ENCODE data around the gene GJA9. TPM values are rescaled to one million over a fixed set of nuclear protein-coding genes. Genes with fewer than 3 reads are reported as not detected.

The GJA9 gene
- total and polyA plus RNA-seq, 2 experiments from 2014 or later, result 0.21 TPM; not detected in 1

GRCh38 chr1:38873027-38873969, 8.1 kb downstream of the GJA9 start, which contains the start of gene MYCBP:
Gene MYCBP, minus strand, starts transcription at chr1:38873348. Its CDS starts 43 bp downstream, at chr1:38873305.
- Mint-ChIP-seq H3K4me3 (peak within 1 kb of the TSS; percentile 96), H3K9me3 (no peaks in the 10 kb centered on the region; the same call in 2 of the 3 replicates), H3K27me3 (ENCODE audit: insufficient read depth, low read depth, poor library complexity) (peaks cover 4% of the 10 kb centered on the region), H3K27ac (peak within 1 kb of the TSS; percentile 89), H3K4me1 (peaks cover 12% of the 10 kb centered on the region), H3K36me3 (ENCODE audit: low read depth) (peaks cover 5% of the 10 kb centered on the region; the same call in 2 of the 3 replicates)
- Histone ChIP-seq H3K4me3 (peak within 1 kb of the TSS; percentile 72), H3K4me1 (ENCODE audit: insufficient read depth) (peaks cover 12% of the 10 kb centered on the region), H3K36me3 (ENCODE audit: insufficient read depth) (no peaks in the 10 kb centered on the region), H3K4me2 (peak within 1 kb of the TSS; percentile 97), H2AFZ (peak within 1 kb of the TSS; percentile 38), H3K27ac (ENCODE audit: low read depth) (peak within 1 kb of the TSS; percentile 11; the same call in 1 of the 2 replicates), H3K79me2 (replicated peaks; ENCODE audit: insufficient read depth) (peaks cover 19% of the 10 kb centered on the region), H3F3A (replicated peaks; ENCODE audit: low read depth) (peaks cover 4% of the 10 kb centered on the region; the same call in 1 of the 2 replicates), H4K20me1 (replicated peaks; ENCODE audit: insufficient read depth) (no peaks in the 10 kb centered on the region; the same call in 1 of the 2 replicates), H3K27me3 (ENCODE audit: insufficient read depth) (no peaks in the 10 kb centered on the region), H3K9me2 (ENCODE audit: insufficient read depth) (no peaks in the 10 kb centered on the region)
- peak; percentile 97 for DNase-seq (ENCODE audit: low spot score)
- peak; percentile 98 for ATAC-seq
- TF ChIP-seq CREB1 (CRISPR knock-in tag; IDR thresholded peaks at IDR 0.05; ENCODE audit: low read depth), result no peak
- TF ChIP-seq ETS1 (IDR thresholded peaks at IDR 0.05), result peak; percentile 39; the same call in 1 of the 2 replicates
- TF ChIP-seq POLR2AphosphoS5 (IDR thresholded peaks at IDR 0.05; ENCODE audit: low read depth), result peak; percentile 81

GRCh38 chr1:38872401-38873026, 8.9 kb downstream of the GJA9 start:
- Mint-ChIP-seq H3K36me3 (ENCODE audit: low read depth) (peaks cover 5% of the 10 kb centered on the region; the same call in 2 of the 3 replicates), H3K27me3 (ENCODE audit: insufficient read depth, low read depth, poor library complexity) (peaks cover 4% of the 10 kb centered on the region), H3K27ac (no peak overlapping the region), H3K4me1 (peaks cover 12% of the 10 kb centered on the region), H3K4me3 (peak overlapping the region; percentile 96), H3K9me3 (no peaks in the 10 kb centered on the region; the same call in 2 of the 3 replicates)
- Histone ChIP-seq H3K27ac (ENCODE audit: low read depth) (no peak overlapping the region), H3K4me2 (peak overlapping the region; percentile 97), H3F3A (replicated peaks; ENCODE audit: low read depth) (peaks cover 4% of the 10 kb centered on the region; the same call in 1 of the 2 replicates), H3K27me3 (ENCODE audit: insufficient read depth) (no peaks in the 10 kb centered on the region), H3K36me3 (ENCODE audit: insufficient read depth) (no peaks in the 10 kb centered on the region), H3K4me1 (ENCODE audit: insufficient read depth) (peaks cover 12% of the 10 kb centered on the region), H3K4me3 (peak overlapping the region; percentile 72), H3K79me2 (replicated peaks; ENCODE audit: insufficient read depth) (peaks cover 26% of the 10 kb centered on the region), H4K20me1 (replicated peaks; ENCODE audit: insufficient read depth) (no peaks in the 10 kb centered on the region; the same call in 1 of the 2 replicates), H2AFZ (peak overlapping the region; percentile 38), H3K9me2 (ENCODE audit: insufficient read depth) (no peaks in the 10 kb centered on the region)
- DNase-seq (ENCODE audit: low spot score), result peak; percentile 33
- peak; percentile 9 for ATAC-seq
- TF ChIP-seq JUNB (IDR thresholded peaks at IDR 0.05; ENCODE audit: unreplicated experiment) (no peak), NANOG (IDR thresholded peaks at IDR 0.05; ENCODE audit: borderline replicate concordance) (no peak), ZNF331 (CRISPR knock-in tag; IDR thresholded peaks at IDR 0.05; ENCODE audit: low read depth) (no peak)
